Sigmoid colon (tissue), 7 donors: ENCODE measurements around the gene GRIK3. TPM values are rescaled to one million over a fixed set of nuclear protein-coding genes. Genes with fewer than 3 reads are reported as not detected.
"Not testable (repeated sequence)": the region's sequence is repeated elsewhere in the genome, so short reads cannot be mapped to it uniquely, and the experiment has no call there.

Experiments used
- DNase-seq: peaks from one replicate; pipeline ENCODE4 v3.0.0-alpha.2; 2019
- H3K27ac ChIP-seq, 4 donors: fragments of 200-600 bp; sonication (generic); one replicate each; pipeline ENCODE4 v1.5.1; 2016 to 2019; ENCODE audit warnings: mild to moderate bottlenecking in 1 of 4
- H3K27me3 ChIP-seq, 3 donors: fragments of 200-600 bp; sonication (generic); one replicate each; pipeline ENCODE4 v1.5.1; 2019; ENCODE audit warnings: mild to moderate bottlenecking in 1 of 3
- H3K36me3 ChIP-seq, 4 donors: fragments of 200-600 bp; sonication (generic); one replicate each; pipeline ENCODE4 v1.5.1; 2016 to 2019
- H3K4me1 ChIP-seq, 4 donors: fragments of 200-600 bp; sonication (generic); one replicate each; pipeline ENCODE4 v1.5.1; 2017 to 2019
- H3K4me3 ChIP-seq, 4 donors: fragments of 200-600 bp; sonication (generic); one replicate each; pipeline ENCODE4 v1.5.1; 2017 to 2019; ENCODE audit warnings: mild to moderate bottlenecking in 2 of 4, moderate library complexity in 1 of 4
- H3K9me3 ChIP-seq, 4 donors: fragments of 200-600 bp in 3 of 4; sonication (generic) in 3 of 4; one replicate each; pipeline versions ENCODE4 v1.5.1 to v1.6.1; 2013 to 2019
- EP300 ChIP-seq, 4 donors: sonication (generic); formaldehyde crosslinking; IDR thresholded peaks; one replicate each; pipeline ENCODE4 v1.6.1; 2017; ENCODE audit warnings: antibody characterized with exemption in 4 of 4
- POLR2A ChIP-seq, 2 donors: fragments of 450-650 bp; IDR thresholded peaks; one replicate each; pipeline ENCODE4 v1.6.1; 2016; ENCODE audit warnings: antibody characterized with exemption in 2 of 2, mild to moderate bottlenecking in 2 of 2, moderate library complexity in 2 of 2
- POLR2AphosphoS5 ChIP-seq, 4 donors: sonication (generic); formaldehyde crosslinking; IDR thresholded peaks; one replicate each; pipeline ENCODE4 v1.6.1; 2017; ENCODE audit warnings: antibody characterized with exemption in 4 of 4
- WGBS, 2 donors: extraction: QIAGEN DNeasy Blood & Tissue Kit; methylation state at CpG; one replicate each; pipeline ENCODE4 v1.1.7; 2013; 5-methylcytosine and 5-hydroxymethylcytosine counted together
- intact Hi-C: fragments of 100-400 bp; cut with DNase I; formaldehyde crosslinking; loops from one replicate; pipeline ENCODE4 v1.15.1; 2023
- polyA plus RNA-seq, 3 donors: library from polyadenylated mRNA; stranded (reverse); fragments of 200-250 nt; gene quantifications; one replicate each; pipeline ENCODE4 v1.2.3, GENCODE V29; 2013
- total RNA-seq, 4 donors: library from RNA; depleted of rRNA; stranded (reverse); fragments of >200 nt; gene quantifications; one replicate each; pipeline ENCODE4 v1.1.0, GENCODE V29; 2016
- TF ChIP-seq, protein P1 (sequence below), 4 experiments: fragments of 450-650 bp in 3 of 4; fragments of 200-600 bp in 1 of 4; IDR thresholded peaks; one replicate each; pipeline ENCODE4 v1.5.1; 2016 to 2019; ENCODE audit warnings: antibody characterized with exemption in 4 of 4, mild to moderate bottlenecking in 3 of 4, moderate library complexity in 2 of 4
- donor health status: healthy with polysubstance abuse.
- donor health status: Bipolar disorder and iron deficiency.
- donor health status: healthy.

The GRIK3 gene
- total and polyA plus RNA-seq, 7 donors: 0.60 to 7.1 (median 3.4) TPM; not detected in 1

DNA sequence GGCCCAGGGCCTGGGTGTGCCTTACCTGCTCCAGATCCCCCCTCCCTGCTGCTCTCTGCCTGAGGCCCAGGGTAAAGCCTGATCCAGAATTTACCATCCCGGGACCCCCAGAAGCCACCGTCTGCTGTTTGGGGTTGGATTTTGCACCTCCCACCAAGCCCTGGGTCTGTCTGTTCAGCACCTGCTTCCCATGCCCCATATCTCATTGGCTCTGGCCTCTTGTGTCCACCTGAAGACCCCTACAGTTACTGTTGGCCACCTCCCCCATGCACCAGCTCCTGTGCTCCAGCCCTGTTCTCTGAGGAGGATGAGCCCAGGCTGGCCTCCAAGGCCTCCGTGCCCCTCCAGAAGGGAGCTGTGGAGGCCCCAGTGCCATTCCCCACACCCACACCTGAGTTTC lies 113.9 kb downstream of the GRIK3 start:
- H3K4me3 ChIP-seq: no peak overlapping the region
- WGBS, 2 donors: 83 to 85% methylated on average over 3 of the region's 3 CpGs
- intact Hi-C loops: no loop called here

DNA sequence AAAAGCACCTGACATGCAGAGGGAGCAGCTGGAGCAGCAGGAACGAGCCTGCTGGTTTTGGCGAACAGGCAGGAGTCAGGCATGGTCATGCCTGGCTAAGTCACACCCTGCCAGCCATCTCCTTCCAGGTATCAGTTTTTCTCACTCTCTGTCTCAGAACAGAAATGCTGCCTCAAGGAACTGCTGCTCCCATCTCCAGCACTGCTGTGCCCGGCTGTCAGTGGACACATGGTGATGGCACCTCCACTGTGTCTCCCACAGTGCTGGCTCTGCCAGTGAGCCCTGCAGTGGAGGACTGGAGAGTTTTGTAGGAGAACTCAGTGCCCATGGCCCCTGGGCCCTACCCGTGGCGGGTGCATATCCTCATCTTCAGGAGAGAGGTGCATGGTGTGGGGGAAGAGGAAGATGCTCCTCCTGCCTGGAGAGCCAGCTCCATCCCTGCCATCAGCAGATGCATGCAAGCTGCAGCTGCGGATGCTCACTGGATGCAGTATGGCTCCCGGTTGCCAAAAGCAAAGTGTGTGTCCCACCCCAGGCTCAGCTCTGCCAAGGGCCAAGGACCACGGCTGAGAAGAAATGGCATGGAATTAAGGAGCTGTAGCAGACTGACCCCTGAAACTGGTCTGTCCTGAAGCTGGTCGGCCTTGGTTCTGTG lies 114.7 kb downstream of the GRIK3 start:
- peak; percentile 46 for DNase-seq
- WGBS, 2 donors: 67 to 71% methylated on average over 9 of the region's 9 CpGs
- H3K27me3 ChIP-seq: peaks cover 0 to 13% (median 11%) of the 10 kb centered on the region in 3 donors

More for the DNA sequence above, 113.9 kb downstream of the GRIK3 start:
- Histone ChIP-seq H3K27ac (no peak overlapping the region), H3K27me3 (peaks cover 0 to 13% (median 11%) of the 10 kb centered on the region in 3 donors), H3K4me1 (no peaks in the 10 kb centered on the region), H3K9me3 (no peaks in the 10 kb centered on the region), H3K36me3 (no peaks in the 10 kb centered on the region)
- no peak for TF ChIP-seq EP300 (IDR thresholded peaks at IDR 0.05)
- TF ChIP-seq POLR2A (IDR thresholded peaks at IDR 0.05): no peak
- TF ChIP-seq, protein P1, sequence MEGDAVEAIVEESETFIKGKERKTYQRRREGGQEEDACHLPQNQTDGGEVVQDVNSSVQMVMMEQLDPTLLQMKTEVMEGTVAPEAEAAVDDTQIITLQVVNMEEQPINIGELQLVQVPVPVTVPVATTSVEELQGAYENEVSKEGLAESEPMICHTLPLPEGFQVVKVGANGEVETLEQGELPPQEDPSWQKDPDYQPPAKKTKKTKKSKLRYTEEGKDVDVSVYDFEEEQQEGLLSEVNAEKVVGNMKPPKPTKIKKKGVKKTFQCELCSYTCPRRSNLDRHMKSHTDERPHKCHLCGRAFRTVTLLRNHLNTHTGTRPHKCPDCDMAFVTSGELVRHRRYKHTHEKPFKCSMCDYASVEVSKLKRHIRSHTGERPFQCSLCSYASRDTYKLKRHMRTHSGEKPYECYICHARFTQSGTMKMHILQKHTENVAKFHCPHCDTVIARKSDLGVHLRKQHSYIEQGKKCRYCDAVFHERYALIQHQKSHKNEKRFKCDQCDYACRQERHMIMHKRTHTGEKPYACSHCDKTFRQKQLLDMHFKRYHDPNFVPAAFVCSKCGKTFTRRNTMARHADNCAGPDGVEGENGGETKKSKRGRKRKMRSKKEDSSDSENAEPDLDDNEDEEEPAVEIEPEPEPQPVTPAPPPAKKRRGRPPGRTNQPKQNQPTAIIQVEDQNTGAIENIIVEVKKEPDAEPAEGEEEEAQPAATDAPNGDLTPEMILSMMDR (IDR thresholded peaks at IDR 0.05): no peak
- no peak for TF ChIP-seq POLR2AphosphoS5 (IDR thresholded peaks at IDR 0.05)
- DNase-seq: peak; percentile 24

DNA sequence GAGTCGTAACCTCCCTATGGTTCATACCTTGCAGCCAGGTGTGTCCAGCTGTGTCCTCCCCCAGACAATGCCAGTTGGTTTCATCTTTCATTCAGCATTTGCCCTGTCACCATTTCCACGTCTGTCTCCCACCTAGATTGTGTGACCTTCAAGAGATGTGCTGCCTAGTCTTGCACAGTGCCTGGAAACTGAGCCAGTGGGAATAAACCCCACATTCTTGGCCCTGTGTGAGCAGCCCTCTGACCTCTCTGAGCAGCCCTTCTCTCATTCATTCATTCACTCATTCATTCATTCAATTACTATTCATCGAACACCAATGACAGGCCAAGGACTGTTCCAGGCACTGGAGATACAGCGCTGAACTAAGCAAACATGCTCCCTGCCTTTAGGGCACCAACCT lies 115.7 kb downstream of the GRIK3 start:
- H3K36me3 ChIP-seq: no peaks in the 10 kb centered on the region
- TF ChIP-seq POLR2AphosphoS5 (IDR thresholded peaks at IDR 0.05) (no peak), EP300 (IDR thresholded peaks at IDR 0.05) (no peak), POLR2A (IDR thresholded peaks at IDR 0.05) (no peak)
- TF ChIP-seq, protein P1 (IDR thresholded peaks at IDR 0.05): no peak
- peaks cover 0 to 19% (median 11%) of the 10 kb centered on the region in 3 donors for H3K27me3 ChIP-seq
- H3K9me3 ChIP-seq: no peaks in the 10 kb centered on the region
- intact Hi-C loops: no loop called here
- WGBS, 2 donors: 73 to 83% methylated on average over 4 of the region's 4 CpGs
- no peak overlapping the region for H3K4me3 ChIP-seq
- no peaks in the 10 kb centered on the region for H3K4me1 ChIP-seq
- H3K27ac ChIP-seq: no peak overlapping the region
- DNase-seq: peak; percentile 8

More for the DNA sequence above, 114.7 kb downstream of the GRIK3 start:
- H3K27ac ChIP-seq: no peak overlapping the region
- H3K36me3 ChIP-seq: no peaks in the 10 kb centered on the region
- intact Hi-C loops: no loop called here
- no peaks in the 10 kb centered on the region for H3K9me3 ChIP-seq
- no peak for TF ChIP-seq EP300 (IDR thresholded peaks at IDR 0.05)
- H3K4me1 ChIP-seq: no peaks in the 10 kb centered on the region
- no peak overlapping the region for H3K4me3 ChIP-seq

DNA sequence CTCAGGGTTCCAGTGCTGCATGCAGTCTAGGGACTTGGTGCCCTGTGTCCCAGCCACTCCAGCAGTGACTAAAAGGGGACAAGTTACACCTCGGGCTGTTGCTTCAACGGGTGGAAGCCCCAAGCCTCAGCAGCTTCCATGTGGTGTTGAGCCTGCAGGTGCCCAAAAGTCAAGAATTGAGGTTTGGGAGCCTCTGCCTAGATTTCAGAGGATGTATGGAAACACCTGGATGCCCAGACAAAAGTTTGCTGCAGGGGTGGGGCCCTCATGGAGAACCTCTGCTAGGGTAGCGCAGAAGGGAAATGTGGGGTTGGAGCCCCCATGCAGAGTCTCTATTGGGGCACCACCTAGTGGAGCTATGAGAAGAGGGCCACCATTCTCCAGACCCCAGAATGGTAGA lies 117.8 kb downstream of the GRIK3 start:
- H3K4me1 ChIP-seq, H3K9me3 ChIP-seq, H3K36me3 ChIP-seq, H3K4me3 ChIP-seq, intact Hi-C loops, H3K27ac ChIP-seq: not testable (repeated sequence)
- 87 to 90% methylated on average over 3 of the region's 3 CpGs for WGBS, 2 donors
- peaks cover 0 to 18% (median 5%) of the 10 kb centered on the region in 3 donors for H3K27me3 ChIP-seq
- DNase-seq: peak; percentile 24

DNA sequence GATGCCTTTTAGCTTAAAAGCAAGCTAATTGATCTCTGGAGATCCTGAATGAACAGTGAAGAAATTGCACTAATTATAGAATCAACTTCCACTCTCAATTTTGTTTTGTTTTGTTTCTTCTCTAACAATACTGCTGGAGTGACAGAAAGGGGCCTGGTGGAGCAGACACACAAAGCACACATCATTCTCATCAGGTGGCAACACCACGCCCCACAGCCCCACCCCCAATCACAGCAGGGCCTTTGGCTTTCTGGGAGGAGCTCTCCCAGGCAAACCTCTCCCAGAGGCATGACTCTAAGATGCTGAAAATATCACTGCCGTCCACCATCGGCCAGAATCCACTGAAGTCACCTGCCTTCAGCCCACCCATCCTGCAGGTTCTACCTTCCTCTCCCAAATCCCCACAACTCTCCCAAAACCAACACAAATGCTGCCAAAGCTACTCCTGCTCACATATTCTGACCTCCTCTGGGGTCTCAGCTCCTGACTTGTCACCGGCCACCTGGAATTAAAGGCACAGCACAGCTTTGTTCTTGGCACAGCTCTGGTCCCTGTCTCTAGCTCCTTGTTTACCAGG lies 120.7 kb downstream of the GRIK3 start:
- Histone ChIP-seq H3K9me3 (no peaks in the 10 kb centered on the region), H3K4me3 (no peak overlapping the region), H3K4me1 (no peaks in the 10 kb centered on the region), H3K27me3 (peaks cover 0 to 13% (median 0%) of the 10 kb centered on the region in 3 donors), H3K27ac (no peak overlapping the region), H3K36me3 (no peaks in the 10 kb centered on the region)
- intact Hi-C loops: no loop called here
- DNase-seq: peak; percentile 9
- 16 to 27% methylated on average over 4 of the region's 4 CpGs for WGBS, 2 donors
- no peak for TF ChIP-seq EP300 (IDR thresholded peaks at IDR 0.05)
- TF ChIP-seq, protein P1 (IDR thresholded peaks at IDR 0.05): no peak
- no peak for TF ChIP-seq POLR2A (IDR thresholded peaks at IDR 0.05)
- no peak for TF ChIP-seq POLR2AphosphoS5 (IDR thresholded peaks at IDR 0.05)
